Measurements from ENCODE around the gene XRCC5. TPM values are rescaled to one million over a fixed set of nuclear protein-coding genes. Genes with fewer than 3 reads are reported as not detected.

The XRCC5 gene
- total RNA-seq, 8 experiments from 2014 or later, result 203 to 388 (median 245) TPM

DNA sequence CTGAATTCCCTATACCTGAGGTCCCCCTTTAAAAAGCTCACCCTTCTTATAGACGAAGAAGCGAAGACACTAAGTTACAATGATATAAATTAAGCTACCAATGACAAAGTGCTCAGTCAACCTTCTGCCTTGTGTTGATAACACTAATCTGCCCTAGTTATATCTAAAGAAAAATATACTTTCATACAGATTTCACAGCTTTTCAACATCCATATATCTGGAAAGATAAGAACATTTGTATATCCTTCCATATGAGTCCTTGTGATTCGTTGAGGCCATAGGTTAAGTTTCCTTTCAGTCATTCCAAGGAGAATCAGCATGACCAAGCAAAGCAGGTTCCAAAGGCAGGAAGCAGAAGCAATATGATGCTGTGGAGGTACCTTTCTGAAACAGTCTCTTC, 46.8 kb downstream of the XRCC5 start:
- ATAC-seq (replicated peaks in 6 of 8), result no peak
- Histone ChIP-seq H3K27ac (no peak overlapping the region), H3K4me1 (replicated peaks in 1 of 2) (no peaks in the 10 kb centered on the region), H3K4me3 (no peak overlapping the region)
- 97 to 100% (median 100%) methylated on average over 1 to 3 of the region's 3 CpGs; no CpG with 5 or more reads in 1 of the 10 experiments for WGBS, 10 experiments
- in situ Hi-C loops (cut with MboI; ENCODE audit: low pct_unique_long_range_greater_than_20kb in 2 of 9, low sequenced_read_pairs in 9 of 9, unreplicated experiment in 9 of 9), result no loop called here

DNA sequence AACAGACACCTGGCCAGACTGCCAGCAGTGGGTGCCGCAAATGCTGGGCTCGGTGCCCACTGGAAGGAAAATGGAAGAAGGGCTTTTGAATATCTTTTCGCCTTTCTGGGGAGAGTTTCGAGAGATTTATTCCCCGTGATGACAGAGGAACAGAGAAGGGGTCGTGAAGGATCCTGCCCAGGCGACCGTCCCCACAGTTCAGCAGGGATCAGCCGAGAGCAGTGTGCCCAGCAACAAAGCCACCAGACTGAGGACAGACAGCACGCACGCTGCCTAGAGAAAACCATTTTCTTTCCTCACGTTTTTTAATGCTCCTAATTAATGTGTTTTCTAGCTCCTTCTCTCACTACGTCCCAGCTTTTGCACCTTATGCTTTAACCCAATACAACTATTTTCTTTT, 47.7 kb downstream of the XRCC5 start:
- in situ Hi-C loops (cut with MboI; ENCODE audit: low pct_unique_long_range_greater_than_20kb in 2 of 9, low sequenced_read_pairs in 9 of 9, unreplicated experiment in 9 of 9), result no loop called here
- peak in 1 of 8 experiments; percentile 30 for ATAC-seq (replicated peaks in 6 of 8)
- no peaks in the 10 kb centered on the region for H3K4me1 ChIP-seq (replicated peaks in 1 of 2)
- 81 to 100% (median 96%) methylated on average over 2 to 13 of the region's 13 CpGs for WGBS, 10 experiments
- no peak overlapping the region for H3K27ac ChIP-seq
- H3K4me3 ChIP-seq, result no peak overlapping the region

DNA sequence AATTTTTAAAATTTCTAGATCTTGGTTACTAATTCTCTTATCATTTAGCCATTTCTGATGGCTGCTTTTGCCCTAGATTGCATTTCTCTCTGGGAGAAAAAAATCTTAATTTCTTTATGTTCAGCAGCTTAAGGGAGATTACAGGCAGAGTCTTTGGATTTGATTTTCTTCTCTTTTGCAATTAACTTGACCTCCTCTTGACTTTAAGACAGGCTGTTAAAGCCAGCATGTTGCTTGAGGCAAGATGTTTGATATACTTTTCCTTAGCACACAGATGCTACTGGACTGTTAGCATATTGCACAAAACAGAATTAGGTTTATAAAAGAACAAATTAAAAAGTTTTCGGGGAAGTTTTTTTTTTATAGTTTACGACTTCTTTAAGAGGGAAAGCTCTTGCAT, 50.0 kb downstream of the XRCC5 start:
- ATAC-seq (replicated peaks in 6 of 8), result peak in 1 of 8 experiments; percentile 41
- H3K4me1 ChIP-seq (replicated peaks in 1 of 2), result no peaks in the 10 kb centered on the region
- in situ Hi-C loops (cut with MboI; ENCODE audit: low pct_unique_long_range_greater_than_20kb in 2 of 9, low sequenced_read_pairs in 9 of 9, unreplicated experiment in 9 of 9), result no loop called here
- H3K27ac ChIP-seq, result no peak overlapping the region
- 45 to 100% (median 88%) methylated on average over 1 to 2 of the region's 2 CpGs for WGBS, 10 experiments
- H3K4me3 ChIP-seq, result no peak overlapping the region

DNA sequence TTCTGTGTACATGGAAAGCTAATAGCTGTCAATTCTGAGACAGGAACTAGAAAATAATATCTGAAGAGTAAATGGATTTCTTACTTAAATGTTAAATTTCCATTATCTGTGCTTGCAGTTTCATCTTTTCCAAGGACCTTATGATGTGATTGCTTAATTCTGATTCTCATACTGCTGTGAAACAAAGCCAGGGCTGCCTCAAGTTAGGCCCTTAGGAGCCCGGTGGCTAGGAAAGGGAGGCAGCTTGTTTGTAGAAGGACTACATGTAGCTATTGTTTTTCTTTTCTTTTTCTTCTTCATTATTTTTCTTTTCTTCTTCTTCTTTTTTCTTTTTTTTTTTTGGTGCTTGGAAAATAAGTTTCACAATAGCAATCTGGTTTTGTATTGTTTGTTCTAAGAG, 50.5 kb downstream of the XRCC5 start:
- H3K4me1 ChIP-seq (replicated peaks in 1 of 2), result no peaks in the 10 kb centered on the region
- H3K27ac ChIP-seq, result no peak overlapping the region
- H3K4me3 ChIP-seq, result no peak overlapping the region
- WGBS, 10 experiments, result 16 to 100% (median 87%) methylated on average over 1 of the region's 1 CpG; no CpG with 5 or more reads in 2 of the 10 experiments
- ATAC-seq (replicated peaks in 6 of 8), result no peak
- in situ Hi-C loops (cut with MboI; ENCODE audit: low pct_unique_long_range_greater_than_20kb in 2 of 9, low sequenced_read_pairs in 9 of 9, unreplicated experiment in 9 of 9), result no loop called here

DNA sequence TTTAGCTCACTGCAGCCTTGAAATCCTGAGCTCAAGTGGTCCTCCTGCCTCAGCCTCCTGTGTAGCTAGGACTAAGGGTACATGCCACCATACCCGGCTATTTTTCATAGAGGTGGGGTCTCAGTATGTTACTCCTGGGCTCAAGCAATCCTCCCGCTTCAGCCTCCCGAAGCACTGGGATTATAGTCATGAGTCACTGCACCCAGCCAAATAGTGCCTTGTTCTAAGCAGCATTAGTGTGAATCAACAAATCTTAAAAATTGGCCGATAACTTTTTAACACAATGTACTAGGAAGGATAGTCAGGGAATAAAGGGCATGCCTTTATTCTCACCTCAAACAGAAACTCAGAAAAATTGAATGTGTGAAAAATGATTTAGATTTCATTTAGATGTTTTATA, 51.6 kb downstream of the XRCC5 start:
- H3K4me1 ChIP-seq (replicated peaks in 1 of 2), result no peaks in the 10 kb centered on the region
- H3K4me3 ChIP-seq, result no peak overlapping the region
- no peak for ATAC-seq (replicated peaks in 6 of 8)
- H3K27ac ChIP-seq, result no peak overlapping the region
- 0 to 90% (median 70%) methylated on average over 1 to 4 of the region's 4 CpGs; no CpG with 5 or more reads in 4 of the 10 experiments for WGBS, 10 experiments
- in situ Hi-C loops (cut with MboI; ENCODE audit: low pct_unique_long_range_greater_than_20kb in 2 of 9, low sequenced_read_pairs in 9 of 9, unreplicated experiment in 9 of 9), result no loop called here

DNA sequence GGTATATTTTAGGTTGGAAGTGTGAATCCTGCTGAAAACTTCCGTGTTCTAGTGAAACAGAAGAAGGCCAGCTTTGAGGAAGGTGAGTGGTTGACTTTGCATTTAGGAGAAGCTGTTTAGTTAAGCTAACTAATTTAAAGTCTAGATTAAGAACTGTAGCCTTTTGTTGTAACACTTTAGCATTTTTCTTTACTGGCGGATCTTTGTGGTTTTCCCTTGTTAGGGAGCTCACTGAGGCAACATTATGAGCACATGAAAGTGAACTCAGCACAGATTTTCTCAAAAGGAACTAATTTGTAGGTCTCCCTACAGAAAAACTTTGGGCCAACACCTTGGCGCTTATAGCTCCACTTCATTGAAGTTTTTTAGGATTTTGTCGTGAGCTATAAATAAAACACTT, 52.8 kb downstream of the XRCC5 start:
- no peak overlapping the region for H3K4me3 ChIP-seq
- H3K27ac ChIP-seq, result no peak overlapping the region
- 75 to 100% (median 97%) methylated on average over 1 to 4 of the region's 4 CpGs for WGBS, 10 experiments
- no peaks in the 10 kb centered on the region for H3K4me1 ChIP-seq (replicated peaks in 1 of 2)
- in situ Hi-C loops (cut with MboI; ENCODE audit: low pct_unique_long_range_greater_than_20kb in 2 of 9, low sequenced_read_pairs in 9 of 9, unreplicated experiment in 9 of 9), result no loop called here
- ATAC-seq (replicated peaks in 6 of 8), result no peak

DNA sequence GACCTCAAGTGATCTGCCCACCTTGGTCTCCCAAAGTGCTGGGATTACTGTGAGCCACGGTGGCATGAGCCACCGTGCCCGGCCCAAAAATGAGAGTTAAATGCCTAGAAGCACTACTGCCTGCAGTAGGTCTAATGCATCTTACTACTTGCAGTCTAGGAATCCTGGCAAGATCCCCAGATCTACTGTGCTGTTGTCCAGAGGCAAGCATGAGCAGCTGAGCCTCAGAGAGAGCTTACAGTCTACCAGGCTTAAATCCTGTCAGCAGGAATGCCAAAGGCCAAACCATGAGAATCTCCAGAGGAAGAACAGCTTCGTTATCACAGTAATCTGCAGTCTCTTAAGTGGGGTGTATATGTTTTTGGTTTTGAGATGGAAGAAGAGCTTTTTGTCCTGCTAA, 54.4 kb downstream of the XRCC5 start:
- WGBS, 10 experiments, result 80 to 100% (median 100%) methylated on average over 1 to 4 of the region's 4 CpGs; no CpG with 5 or more reads in 3 of the 10 experiments
- no peak for ATAC-seq (replicated peaks in 6 of 8)
- in situ Hi-C loops (cut with MboI; ENCODE audit: low pct_unique_long_range_greater_than_20kb in 2 of 9, low sequenced_read_pairs in 9 of 9, unreplicated experiment in 9 of 9), result no loop called here
- Histone ChIP-seq H3K4me3 (no peak overlapping the region), H3K27ac (no peak overlapping the region), H3K4me1 (replicated peaks in 1 of 2) (peaks cover 0 to 6% of the 10 kb centered on the region in 2 donors)

DNA sequence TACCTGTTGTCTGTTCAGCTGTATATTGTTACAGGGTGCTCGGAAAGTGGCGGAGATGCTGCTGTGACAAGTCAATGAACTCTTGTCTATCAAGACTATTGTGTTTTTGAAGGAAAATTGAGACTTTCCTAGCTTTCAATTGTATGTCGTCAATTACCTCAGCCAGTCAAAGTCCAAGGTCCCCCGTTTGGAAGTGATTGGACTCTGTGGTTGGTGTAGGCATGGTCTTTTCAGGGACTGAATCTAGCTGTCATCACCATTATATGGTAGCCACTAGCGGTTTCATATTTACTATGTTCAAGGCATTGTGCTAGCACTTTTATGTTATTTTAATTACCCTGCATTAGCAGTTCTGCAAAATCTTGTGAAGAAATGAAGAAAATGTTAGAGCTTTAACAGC, 54.9 kb downstream of the XRCC5 start:
- 60 to 100% (median 94%) methylated on average over 1 to 5 of the region's 5 CpGs; no CpG with 5 or more reads in 1 of the 10 experiments for WGBS, 10 experiments
- Histone ChIP-seq H3K27ac (no peak overlapping the region), H3K4me1 (replicated peaks in 1 of 2) (peaks cover 0 to 6% of the 10 kb centered on the region in 2 donors), H3K4me3 (no peak overlapping the region)
- in situ Hi-C loops (cut with MboI; ENCODE audit: low pct_unique_long_range_greater_than_20kb in 2 of 9, low sequenced_read_pairs in 9 of 9, unreplicated experiment in 9 of 9), result no loop called here
- ATAC-seq (replicated peaks in 6 of 8), result no peak

DNA sequence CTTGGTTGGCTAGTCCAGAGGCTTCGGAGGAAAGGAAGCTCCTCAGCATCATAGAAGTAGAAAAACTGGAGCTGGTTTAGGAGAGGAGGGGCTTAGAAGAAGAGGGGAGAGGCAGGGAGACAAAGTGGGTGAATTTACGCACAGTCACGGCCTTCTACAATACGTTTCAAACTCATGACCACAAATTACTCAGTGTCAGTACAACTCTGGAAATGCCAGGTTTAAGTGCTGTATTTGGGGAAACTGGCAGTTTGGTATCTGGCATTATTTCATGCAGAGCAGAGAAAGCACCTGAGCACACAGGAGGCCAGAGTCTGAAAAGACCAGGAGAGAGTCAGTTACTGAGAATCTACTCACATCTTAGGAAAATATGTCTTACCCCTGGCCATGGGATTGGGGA, 55.4 kb downstream of the XRCC5 start:
- 68 to 100% (median 96%) methylated on average over 1 to 4 of the region's 4 CpGs; no CpG with 5 or more reads in 2 of the 10 experiments for WGBS, 10 experiments
- Histone ChIP-seq H3K27ac (no peak overlapping the region), H3K4me3 (no peak overlapping the region), H3K4me1 (replicated peaks in 1 of 2) (peaks cover 0 to 6% of the 10 kb centered on the region in 2 donors)
- ATAC-seq (replicated peaks in 6 of 8), result no peak
- in situ Hi-C loops (cut with MboI; ENCODE audit: low pct_unique_long_range_greater_than_20kb in 2 of 9, low sequenced_read_pairs in 9 of 9, unreplicated experiment in 9 of 9), result no loop called here

DNA sequence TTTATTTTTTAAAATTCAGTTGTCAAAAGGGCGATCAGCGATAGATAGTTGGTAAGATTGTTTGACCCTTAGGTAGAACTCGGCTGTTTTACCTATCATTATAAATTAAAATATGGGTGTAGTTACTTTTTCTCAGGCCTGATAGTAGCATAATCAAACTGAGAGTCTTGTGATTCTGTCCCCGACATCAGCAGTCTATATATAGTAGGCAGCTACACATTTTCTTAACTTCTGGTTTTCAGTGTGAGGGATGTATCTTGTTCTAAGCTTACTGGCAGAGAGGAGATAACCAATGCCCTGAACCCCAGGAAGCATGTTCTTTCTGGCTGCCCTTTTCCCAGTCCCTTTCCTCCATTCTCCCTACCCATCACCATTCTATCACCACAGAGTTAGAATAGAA, 56.6 kb downstream of the XRCC5 start:
- Histone ChIP-seq H3K27ac (no peak overlapping the region), H3K4me1 (replicated peaks in 1 of 2) (peaks cover 0 to 6% of the 10 kb centered on the region in 2 donors), H3K4me3 (no peak overlapping the region)
- 80 to 100% (median 98%) methylated on average over 1 to 4 of the region's 4 CpGs for WGBS, 10 experiments
- no peak for ATAC-seq (replicated peaks in 6 of 8)
- in situ Hi-C loops (cut with MboI; ENCODE audit: low pct_unique_long_range_greater_than_20kb in 2 of 9, low sequenced_read_pairs in 9 of 9, unreplicated experiment in 9 of 9), result no loop called here

DNA sequence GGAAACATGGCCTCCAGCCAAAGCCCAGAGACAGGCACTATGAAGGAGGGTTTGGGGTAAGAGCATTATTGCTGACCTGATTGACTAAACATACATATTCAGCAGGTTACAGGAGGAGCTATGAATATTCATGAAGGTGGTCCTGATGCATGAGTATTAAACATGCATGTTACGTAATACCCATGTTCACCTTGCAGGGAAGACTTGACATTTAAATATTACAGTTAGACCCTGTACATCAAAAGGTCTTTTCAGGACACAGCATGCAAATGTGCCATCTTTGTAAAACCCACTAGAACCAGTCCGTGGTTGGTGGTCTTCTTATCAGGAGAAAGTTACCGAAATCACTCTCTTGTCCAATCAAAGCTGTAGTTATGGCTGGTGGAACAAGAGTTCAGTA, 59.9 kb downstream of the XRCC5 start:
- in situ Hi-C loops (cut with MboI; ENCODE audit: low pct_unique_long_range_greater_than_20kb in 2 of 9, low sequenced_read_pairs in 9 of 9, unreplicated experiment in 9 of 9), result no loop called here
- no peak overlapping the region for H3K27ac ChIP-seq
- peaks cover 0 to 6% of the 10 kb centered on the region in 2 donors for H3K4me1 ChIP-seq (replicated peaks in 1 of 2)
- 49 to 100% (median 93%) methylated on average over 1 to 3 of the region's 3 CpGs; no CpG with 5 or more reads in 1 of the 10 experiments for WGBS, 10 experiments
- ATAC-seq (replicated peaks in 6 of 8), result peak in 3 of 8 experiments; percentile 22 to 63 (median 32)
- H3K4me3 ChIP-seq, result no peak overlapping the region

DNA sequence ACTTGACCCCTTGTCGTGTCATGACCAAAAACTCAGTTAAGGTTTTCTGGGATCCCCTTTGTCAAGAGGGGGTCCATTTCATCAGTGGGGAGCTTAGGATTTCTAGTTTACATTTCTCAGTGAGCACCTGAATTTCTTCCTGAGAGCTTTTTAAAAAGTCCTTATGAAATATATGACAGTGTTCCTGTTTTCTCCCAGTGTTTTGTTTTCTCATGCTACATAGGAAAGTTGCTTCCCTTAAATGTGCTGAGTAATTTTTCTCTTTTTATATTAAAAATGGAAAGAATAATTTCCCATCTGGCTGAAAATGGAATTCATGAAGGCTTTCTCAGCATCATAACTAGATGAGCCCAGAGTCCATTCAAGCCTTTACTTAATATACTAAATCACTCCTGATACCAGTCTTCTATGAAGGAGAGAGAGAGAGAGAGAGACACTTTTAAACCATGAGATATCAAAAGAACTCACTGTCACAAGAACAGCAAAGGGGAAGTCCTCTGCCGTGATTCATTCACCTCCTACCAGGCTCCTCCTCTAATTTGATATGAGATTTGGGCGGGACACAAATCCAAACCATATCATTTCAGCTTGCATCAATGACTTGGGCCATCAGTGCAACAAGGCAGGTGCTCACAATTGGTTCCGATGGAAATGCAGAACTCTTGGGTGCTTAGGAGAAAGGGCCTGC, 61.1 kb downstream of the XRCC5 start:
- in situ Hi-C loops (cut with MboI; ENCODE audit: low pct_unique_long_range_greater_than_20kb in 2 of 9, low sequenced_read_pairs in 9 of 9, unreplicated experiment in 9 of 9), result no loop called here
- 66 to 100% (median 83%) methylated on average over 1 to 3 of the region's 4 CpGs for WGBS, 10 experiments

DNA sequence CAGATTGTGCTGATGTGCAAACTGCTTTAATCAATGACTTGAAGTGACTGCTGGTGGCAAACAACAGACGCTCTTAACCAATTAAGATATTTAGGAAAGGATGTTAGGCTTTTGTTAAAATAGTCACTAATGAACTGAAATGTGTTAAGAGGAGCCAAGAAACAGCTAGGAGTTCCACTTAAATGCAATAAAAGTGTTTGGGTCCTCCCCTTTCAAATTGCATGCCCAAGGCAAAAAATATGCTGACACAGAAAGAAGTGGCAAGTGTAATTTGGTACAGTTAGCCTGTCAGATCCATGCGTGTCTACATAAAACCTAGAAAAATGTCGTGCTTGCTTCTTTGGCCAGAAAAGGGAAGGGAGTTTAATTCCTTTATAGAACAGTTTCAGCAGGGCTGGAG, 61.9 kb downstream of the XRCC5 start:
- H3K27ac ChIP-seq, result no peak overlapping the region
- peaks cover 0 to 6% of the 10 kb centered on the region in 2 donors for H3K4me1 ChIP-seq (replicated peaks in 1 of 2)
- in situ Hi-C loops (cut with MboI; ENCODE audit: low pct_unique_long_range_greater_than_20kb in 2 of 9, low sequenced_read_pairs in 9 of 9, unreplicated experiment in 9 of 9), result no loop called here
- WGBS, 10 experiments, result 0 to 100% (median 87%) methylated on average over 1 to 3 of the region's 3 CpGs; no CpG with 5 or more reads in 1 of the 10 experiments
- H3K4me3 ChIP-seq, result no peak overlapping the region
- ATAC-seq (replicated peaks in 6 of 8), result peak in 3 of 8 experiments; percentile 47 to 57 (median 49)

More for the DNA sequence above, 61.1 kb downstream of the XRCC5 start:
- no peak overlapping the region for H3K4me3 ChIP-seq
- no peak overlapping the region for H3K27ac ChIP-seq
- peaks cover 0 to 6% of the 10 kb centered on the region in 2 donors for H3K4me1 ChIP-seq (replicated peaks in 1 of 2)
- peak in 2 of 8 experiments; percentile 41 to 71 for ATAC-seq (replicated peaks in 6 of 8)

DNA sequence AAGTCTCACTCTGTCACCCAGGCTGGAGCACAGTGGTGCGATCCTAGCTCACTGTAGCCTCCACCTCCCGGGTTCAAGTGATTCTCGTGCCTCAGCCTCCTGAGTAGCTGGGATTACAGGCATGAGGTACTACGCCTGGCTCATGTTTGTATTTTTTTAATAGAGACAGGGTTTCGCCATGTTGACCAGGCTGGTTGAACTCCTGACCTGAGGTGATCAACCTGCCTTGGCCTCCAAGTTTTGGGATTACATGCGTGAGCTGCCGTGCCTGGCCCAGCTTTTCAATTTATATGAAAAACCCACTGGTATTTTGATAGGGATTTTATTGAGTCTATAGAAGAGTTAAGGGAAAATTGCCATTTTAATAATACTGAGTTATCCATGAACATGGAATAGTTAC, 63.3 kb downstream of the XRCC5 start:
- WGBS, 10 experiments, result 75 to 100% (median 96%) methylated on average over 2 to 6 of the region's 7 CpGs
- Histone ChIP-seq H3K4me3 (no peak overlapping the region), H3K27ac (no peak overlapping the region), H3K4me1 (replicated peaks in 1 of 2) (peaks cover 0 to 6% of the 10 kb centered on the region in 2 donors)
- in situ Hi-C loops (cut with MboI; ENCODE audit: low pct_unique_long_range_greater_than_20kb in 2 of 9, low sequenced_read_pairs in 9 of 9, unreplicated experiment in 9 of 9), result no loop called here
- no peak for ATAC-seq (replicated peaks in 6 of 8)
